ENCODE measurements around the gene ANKRD62. TPM values are rescaled to one million over a fixed set of nuclear protein-coding genes. Genes with fewer than 3 reads are reported as not detected.
"Not testable (repeated sequence)": the region's sequence is repeated elsewhere in the genome, so short reads cannot be mapped to it uniquely, and the experiment has no call there.

The ANKRD62 gene
- polyA plus RNA-seq, 3 donors, result 0.03 to 0.10 TPM; not detected in 1

GRCh38 chr18:12091538-12092141 lies 2.0 kb upstream of the ANKRD62 start:
- DNase-seq (ENCODE audit: low read depth in 3 of 3, low spot score in 2 of 3), result no peak

DNA sequence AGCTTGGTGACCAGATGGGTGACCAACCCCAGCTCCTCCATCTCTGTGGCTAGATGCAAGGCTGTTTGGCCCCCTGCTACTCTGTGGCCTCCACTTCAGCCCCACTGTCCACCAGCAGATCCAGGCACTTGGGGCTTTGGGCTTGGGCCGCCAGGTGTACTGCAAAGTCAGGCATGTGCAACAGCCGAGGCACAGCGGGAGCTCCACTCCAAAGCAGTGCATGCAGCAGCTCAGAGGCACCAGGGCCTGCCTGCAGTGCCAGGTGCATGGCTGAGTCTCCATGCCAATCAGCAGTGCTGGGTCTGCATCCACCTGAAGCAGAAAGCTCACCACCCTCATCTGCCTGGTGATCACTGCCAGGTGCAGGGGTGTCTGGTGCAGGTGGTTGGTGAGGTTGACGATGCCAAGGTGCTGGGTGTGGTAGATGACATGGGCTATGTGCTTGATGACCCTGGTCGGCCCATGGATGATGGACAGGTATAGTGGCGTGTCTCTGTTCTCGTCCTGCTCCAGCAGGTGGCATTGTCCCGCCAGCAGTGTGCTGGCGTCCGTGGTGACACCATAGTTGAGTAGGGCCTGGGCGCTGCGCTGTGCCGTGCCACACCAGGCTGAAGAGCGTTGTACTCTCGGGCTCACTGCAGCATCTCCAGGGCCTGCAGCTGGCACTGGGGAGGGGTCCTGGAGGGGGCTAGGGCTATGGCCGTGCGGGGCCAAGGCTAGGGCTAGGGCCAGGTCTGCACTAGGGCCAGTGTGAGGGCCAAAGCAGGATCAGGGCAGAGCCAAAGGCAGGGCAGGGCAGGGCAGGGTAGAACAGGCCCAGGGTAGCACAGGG lies 1.0 kb upstream of the ANKRD62 start:
- DNase-seq (ENCODE audit: low read depth in 3 of 3, low spot score in 2 of 3), result no peak

DNA sequence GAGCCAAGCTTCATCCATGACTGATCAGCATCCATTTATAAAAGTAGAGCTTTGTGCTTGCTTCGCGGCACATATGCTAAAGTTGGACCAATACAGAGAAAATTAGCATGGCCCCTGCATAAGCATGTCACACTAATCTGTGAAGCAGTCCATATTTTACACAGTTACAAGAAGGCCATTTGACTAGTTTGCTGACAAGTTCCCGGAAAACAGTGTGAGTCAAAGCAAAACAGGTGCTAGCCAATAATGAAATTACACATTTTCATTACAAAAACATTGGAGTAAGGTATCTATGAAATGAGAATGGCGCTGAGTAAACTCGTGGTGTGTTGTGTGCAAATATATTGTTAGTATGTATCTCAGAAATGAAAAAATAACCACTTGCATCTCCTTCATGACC lies 4.7 kb downstream of the ANKRD62 start:
- DNase-seq (ENCODE audit: low read depth in 3 of 3, low spot score in 2 of 3), result no peak

- no peak for DNase-seq (ENCODE audit: low read depth in 3 of 3, low spot score in 2 of 3)
Measured at GRCh38 chr18:12099160-12099559, 5.5 kb downstream of the ANKRD62 start.

DNA sequence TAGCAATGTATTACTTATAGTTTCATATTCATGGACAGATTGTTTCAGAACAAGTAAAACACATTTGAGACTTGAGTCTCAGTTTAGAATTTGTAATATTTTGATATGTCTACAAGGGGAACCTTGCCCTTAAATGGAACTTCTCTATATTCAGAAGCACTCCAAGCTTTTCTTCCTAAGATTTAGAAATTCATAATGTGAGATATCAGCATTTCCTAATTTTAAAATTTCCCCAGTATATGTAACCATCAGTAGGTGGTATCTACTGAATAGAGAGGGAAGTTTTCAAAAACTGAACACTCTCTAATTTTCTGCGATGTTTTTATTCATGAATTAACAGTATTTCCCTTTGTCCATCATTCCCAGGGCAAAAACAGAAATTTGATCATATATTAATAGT lies 7.6 kb downstream of the ANKRD62 start:
- DNase-seq (ENCODE audit: low read depth in 3 of 3, low spot score in 2 of 3), result no peak

DNA sequence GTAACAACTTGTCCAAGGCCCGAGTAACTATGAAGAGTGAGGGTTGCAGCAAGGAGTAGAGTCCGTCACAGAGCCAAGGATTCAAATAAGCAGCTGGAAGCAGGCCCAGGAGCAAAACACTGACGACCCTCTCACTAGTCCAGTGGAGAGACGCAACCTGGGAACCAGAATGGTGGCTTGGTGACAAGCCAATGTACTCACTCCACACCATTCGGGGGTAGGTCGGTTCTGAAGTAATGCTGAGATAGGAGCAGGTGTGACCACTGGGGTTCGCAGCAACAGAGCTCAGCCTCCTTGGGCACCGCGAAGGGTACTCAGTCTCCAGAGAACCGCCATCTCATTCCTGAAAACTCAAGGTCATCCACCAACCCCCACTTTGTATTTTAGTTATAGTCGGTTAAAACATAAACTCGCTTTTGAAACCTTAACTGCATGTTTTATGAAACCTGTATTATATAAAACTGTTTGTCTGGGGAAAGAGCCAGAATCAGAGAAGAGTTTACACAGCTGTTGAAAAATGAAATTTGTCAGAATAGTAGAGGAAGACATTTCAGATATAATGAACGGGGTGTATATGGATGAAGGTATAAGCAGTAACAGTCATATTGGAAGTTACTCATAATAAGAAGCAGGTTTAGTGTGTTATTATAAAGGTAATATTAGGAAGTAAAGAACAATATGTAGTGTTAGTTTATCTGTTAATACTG lies 8.6 kb downstream of the ANKRD62 start:
- no peak for DNase-seq (ENCODE audit: low read depth in 3 of 3, low spot score in 2 of 3)

DNA sequence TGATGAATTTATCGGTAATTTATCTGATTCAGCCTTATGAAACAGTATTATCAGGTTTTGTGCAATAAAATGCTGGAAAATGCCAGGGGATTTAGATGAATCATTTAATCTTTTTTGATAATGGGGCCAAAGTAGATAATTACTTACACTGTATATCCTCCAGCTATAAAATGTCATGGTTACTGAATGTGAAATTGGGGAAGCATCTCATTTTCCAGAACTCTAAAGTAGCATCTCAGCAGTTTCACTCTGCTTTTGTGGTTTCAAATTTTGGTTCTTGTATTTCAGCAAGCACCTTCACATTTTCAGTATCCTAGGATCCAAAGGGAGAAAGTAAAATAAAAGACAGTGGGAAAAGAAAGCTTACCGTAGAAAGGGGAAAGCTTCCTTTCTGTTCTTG lies 12.8 kb downstream of the ANKRD62 start:
- DNase-seq (ENCODE audit: low read depth in 3 of 3, low spot score in 2 of 3), result no peak

DNA sequence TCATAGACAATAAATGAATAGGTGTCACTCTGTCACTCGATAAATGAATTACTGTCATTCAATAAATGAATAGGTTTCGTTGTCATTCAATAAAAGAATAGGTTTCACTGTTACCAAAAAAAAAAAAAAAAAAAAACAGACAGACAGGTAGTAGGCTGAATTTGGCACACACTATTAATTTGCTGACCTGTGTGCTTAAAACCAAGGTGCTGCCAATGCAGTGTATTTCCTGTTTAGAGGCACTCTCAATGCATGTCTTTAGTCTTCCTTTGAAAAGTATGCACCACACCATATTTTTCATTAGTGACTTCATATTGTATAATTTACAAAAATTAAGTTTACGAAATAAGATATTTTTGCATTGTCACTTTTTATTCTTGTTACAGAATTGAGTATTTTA lies 16.2 kb downstream of the ANKRD62 start:
- no peak for DNase-seq (ENCODE audit: low read depth in 3 of 3, low spot score in 2 of 3)

DNA sequence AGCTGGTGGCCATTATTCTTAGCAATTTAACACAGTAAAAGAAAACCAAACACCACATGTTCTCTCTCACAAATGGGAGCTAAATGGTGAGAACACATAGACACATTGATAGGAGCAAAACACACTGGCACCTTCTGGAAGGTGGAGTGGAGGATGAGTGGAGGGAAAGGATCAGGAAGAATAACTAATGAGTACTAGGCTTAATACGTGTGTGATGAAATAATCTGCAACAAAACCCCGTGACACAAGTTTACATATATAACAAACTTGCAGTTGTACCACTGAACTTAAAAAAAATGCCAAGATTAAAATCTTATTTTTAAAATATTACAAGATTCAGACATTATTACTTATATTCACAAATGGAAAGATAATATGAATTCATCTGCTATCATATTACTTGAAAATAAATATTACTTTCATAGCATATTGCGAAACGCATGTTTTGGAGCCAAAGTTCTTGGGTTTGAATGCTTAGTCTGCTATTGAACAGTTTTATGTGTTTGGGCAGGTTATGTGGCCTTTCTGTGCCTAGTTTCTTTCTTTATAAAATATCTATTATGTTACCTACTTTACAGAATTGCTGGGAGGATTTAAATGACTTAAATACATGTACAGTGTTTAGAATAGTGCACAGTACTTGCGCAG lies 20.5 kb downstream of the ANKRD62 start:
- no peak for DNase-seq (ENCODE audit: low read depth in 3 of 3, low spot score in 2 of 3)

DNA sequence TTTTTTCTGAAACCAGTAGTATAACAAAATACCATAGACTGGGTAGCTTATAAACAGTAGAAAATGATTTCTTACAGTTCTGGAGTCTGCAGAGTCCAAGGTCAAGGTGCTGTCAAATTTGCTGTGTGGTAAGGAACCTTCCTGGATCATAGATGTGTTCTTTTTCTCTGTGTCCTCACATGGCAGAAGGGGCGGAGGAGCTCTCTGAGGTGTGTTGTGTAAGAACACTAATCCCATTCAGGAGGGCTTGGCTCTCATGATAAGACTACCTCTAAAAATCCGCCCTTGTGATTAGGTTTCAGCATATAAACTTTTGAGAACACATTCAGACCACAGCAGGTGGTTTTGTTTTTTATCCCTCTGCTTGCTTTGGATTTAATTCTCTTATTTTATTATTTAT lies 25.7 kb downstream of the ANKRD62 start:
- no peak for DNase-seq (ENCODE audit: low read depth in 3 of 3, low spot score in 2 of 3)

- no peak for DNase-seq (ENCODE audit: low read depth in 3 of 3, low spot score in 2 of 3)
Measured at GRCh38 chr18:12121175-12122042, 27.8 kb downstream of the ANKRD62 start.

- DNase-seq (ENCODE audit: low read depth in 3 of 3, low spot score in 2 of 3), result not testable (repeated sequence)
Measured at GRCh38 chr18:12122043-12122389, 28.4 kb downstream of the ANKRD62 start.

DNA sequence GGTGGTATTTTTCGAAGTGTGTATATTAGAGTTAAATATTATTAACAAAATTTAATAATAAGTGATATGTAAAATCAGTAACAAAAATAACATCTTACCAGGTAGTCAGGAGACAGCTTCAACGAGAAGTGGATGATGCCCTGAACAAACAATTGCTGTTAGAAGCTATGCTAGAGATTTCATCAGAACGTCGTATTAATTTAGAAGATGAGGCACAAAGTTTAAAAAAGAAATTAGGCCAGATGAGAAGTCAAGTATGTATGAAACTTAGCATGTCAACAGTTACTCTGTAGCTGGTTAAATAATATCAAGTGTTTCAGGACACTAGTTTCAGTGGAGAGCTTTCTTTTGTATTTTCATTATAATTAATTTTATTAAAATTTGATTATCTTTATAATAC lies 34.0 kb downstream of the ANKRD62 start:
- DNase-seq (ENCODE audit: low read depth in 3 of 3, low spot score in 2 of 3), result not testable (repeated sequence)

GRCh38 chr18:12138831-12139230 lies 45.2 kb downstream of the ANKRD62 start:
- not testable (repeated sequence) for DNase-seq (ENCODE audit: low read depth in 3 of 3, low spot score in 2 of 3)

- not testable (repeated sequence) for DNase-seq (ENCODE audit: low read depth in 3 of 3, low spot score in 2 of 3)
Measured at GRCh38 chr18:12140866-12141265, 47.2 kb downstream of the ANKRD62 start.

GRCh38 chr18:12141778-12142177 lies 48.1 kb downstream of the ANKRD62 start:
- DNase-seq (ENCODE audit: low read depth in 3 of 3, low spot score in 2 of 3), result not testable (repeated sequence)

DNA sequence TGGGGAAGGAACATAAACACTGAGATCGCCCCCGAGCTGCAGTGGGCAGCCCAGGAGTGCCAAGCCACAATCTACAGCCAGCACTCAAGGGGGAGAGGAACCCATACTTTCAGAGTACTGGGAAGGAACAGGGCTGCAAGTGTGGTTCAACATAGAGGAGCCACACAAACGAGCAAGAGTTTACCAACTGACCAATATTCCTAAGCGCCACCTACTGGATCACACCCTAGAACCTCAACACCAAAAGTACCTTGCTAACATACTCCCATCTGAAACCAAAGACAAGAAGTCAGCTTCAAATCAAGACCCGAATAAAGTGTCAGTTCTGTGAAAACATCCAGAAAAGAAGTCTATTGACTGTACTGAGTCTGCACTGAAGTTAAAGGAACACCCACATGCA lies 55.8 kb downstream of the ANKRD62 start:
- DNase-seq (ENCODE audit: low read depth in 3 of 3, low spot score in 2 of 3), result not testable (repeated sequence)

DNA sequence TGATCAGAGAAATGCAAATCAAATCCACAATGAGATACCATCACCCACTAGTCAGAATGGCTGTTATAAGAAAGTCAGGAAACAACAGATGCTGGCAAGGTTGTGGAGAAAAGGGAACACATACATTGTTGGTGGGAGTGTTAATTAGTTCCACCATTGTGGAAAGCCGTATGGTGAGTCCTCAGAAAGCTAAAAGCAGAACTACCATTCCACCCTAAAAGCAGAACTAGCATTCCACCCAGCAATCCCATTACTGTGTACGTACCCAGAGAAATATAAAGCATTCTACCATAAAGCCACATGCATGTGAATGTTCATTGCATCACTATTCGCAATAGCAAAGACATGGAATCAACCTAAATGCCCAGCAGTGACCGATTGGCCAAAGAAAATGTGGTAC lies 60.7 kb downstream of the ANKRD62 start:
- no peak for DNase-seq (ENCODE audit: low read depth in 3 of 3, low spot score in 2 of 3)

DNA sequence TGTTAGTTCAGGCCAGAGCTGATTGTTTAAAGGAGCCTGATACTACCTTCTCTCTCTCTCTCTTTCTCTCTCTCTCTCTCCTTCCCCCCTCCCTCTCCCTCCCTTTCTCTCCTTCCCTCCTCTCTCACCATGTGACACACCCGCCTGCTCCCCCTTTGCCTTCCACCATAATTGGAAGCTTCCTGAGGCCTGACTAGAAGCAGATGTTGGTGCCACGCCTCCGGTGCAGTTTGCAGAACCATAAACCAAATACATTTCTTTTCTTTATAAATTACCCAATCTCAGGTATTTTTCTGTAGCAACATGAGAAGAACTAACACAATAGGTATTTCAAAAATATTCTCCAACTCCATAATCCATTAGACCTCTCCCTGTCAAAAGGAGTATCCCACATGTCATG lies 62.4 kb downstream of the ANKRD62 start:
- no peak for DNase-seq (ENCODE audit: low read depth in 3 of 3, low spot score in 2 of 3)

- DNase-seq (ENCODE audit: low read depth in 3 of 3, low spot score in 2 of 3), result no peak
Measured at GRCh38 chr18:12159446-12159845, 65.8 kb downstream of the ANKRD62 start.

All from right renal cortex interstitium (tissue), 3 donors.